PC-3 (cell line): Measurements from ENCODE around the gene EPN2.

Experiments used
- CTCF ChIP-seq: fragments of 300-600 bp; sonication (generic); conservative IDR thresholded peaks from 2 replicates; pipeline ENCODE4 v1.5.1; 2017; ENCODE audit warnings: antibody characterized with exemption, low read depth, mild to moderate bottlenecking, low read length
- EZH2 ChIP-seq: fragments of 300-600 bp; sonication (generic); IDR thresholded peaks from one replicate; pipeline ENCODE4 v1.6.1; 2017; ENCODE audit warnings: antibody characterized with exemption, mild to moderate bottlenecking, low read length; ENCODE audit not compliant: unreplicated experiment

DNA sequence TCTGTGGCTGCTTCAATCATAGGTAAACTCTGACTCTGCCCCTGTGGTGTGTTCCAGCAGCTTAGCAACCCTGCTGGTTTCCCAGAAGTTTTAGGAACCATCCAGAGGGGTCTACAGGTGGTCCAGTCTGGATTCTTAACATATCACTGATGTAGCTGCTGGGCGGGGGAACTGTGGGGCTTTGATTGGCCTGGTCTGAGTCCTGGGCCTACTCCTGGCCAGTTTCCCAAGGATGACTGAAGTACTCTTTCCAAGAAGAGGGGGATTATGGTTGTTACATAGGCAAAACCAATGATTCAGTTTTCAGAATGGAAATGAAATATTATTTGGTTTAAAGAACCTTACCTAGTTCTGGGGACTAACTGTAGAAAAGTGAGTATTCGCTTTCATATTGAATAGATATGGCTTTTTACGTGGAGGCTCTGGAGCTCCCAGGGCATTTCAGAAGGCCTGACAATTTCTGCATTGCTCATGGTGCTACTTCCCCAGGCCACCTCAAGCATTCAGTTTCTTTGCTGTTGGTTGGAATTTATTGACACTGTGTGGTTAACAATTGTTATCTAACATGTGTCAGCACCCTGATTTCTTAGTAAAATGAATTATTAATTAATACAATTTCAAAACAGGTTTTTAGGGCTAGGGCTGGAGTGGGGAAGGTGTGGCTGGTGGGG lies 38.4 kb downstream of the EPN2 start:
- TF ChIP-seq CTCF (no peak), EZH2 (no peak)
